MM.1S (cell line): ENCODE results near the gene TNS2.

ENCODE experiments used
- CTCF ChIP-seq: fragments of 300-600 bp; sonication (generic); IDR thresholded peaks from 2 replicates; pipeline ENCODE4 v1.5.1; 2016; ENCODE audit warnings: antibody characterized with exemption, low read length, mixed read lengths
- EZH2phosphoT487 ChIP-seq: fragments of 300-600 bp; sonication (generic); IDR thresholded peaks from 2 replicates; pipeline ENCODE4 v1.6.1; 2018; ENCODE audit warnings: antibody characterized with exemption, low read length

- TF ChIP-seq CTCF (no peak), EZH2phosphoT487 (no peak)
These were observed 55.4 kb downstream of the TNS2 start for GRCh38 chr12:53105256-53105655.
